ENCODE results near the gene OIT3.

Gene OIT3

GRCh38 chr10:72893136-72893798, at the start of gene OIT3:
Gene OIT3 (plus strand): TSS chr10:72893739. CDS start chr10:72893799, 60 bp downstream.
- in situ Hi-C loops (cut with MboI; ENCODE audit: low sequenced_read_pairs): no loop called here

DNA sequence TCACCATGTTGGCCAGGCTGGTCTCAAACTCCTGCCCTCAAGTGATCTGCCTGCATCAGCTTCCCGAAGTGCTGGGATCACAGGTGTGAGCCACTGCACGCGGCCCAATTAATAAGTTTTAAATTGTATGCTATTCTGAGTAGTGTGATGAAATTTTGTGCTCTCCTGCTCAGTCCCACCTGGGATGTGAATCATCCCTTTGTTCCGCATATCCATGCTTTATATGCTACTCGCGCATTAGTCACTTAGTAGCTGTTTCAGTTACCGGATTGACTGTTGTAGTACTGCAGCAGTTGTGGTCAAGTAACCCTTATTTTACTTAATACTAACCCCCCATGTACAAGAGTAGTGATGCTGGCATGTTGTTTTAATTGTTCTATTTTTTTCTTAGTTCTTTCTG, 47.3 kb upstream of the OIT3 start:
- in situ Hi-C loops (cut with MboI; ENCODE audit: low sequenced_read_pairs): no loop called here

GRCh38 chr10:72847681-72848080, 45.9 kb upstream of the OIT3 start:
- in situ Hi-C loops (cut with MboI; ENCODE audit: low sequenced_read_pairs): no loop called here

DNA sequence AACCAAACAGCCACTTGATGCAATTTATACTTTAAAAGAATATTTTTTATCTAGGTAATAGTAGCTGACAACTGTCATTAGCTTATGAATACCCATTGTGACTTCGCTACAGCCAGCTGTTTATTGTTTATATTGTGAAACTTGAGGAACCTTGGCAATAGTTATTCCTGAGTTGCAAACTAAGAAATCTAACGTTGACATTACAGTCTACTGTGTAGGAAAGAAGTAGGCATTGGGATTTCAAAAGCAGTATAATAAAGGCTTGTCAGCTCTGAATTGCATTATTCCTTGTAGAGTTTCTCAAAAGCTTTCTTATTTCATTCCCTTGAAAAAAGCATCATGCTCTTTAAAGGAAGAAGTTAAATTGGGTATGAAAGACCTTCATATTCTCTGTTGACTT, 42.7 kb upstream of the OIT3 start:
- in situ Hi-C loops (cut with MboI; ENCODE audit: low sequenced_read_pairs): no loop called here

DNA sequence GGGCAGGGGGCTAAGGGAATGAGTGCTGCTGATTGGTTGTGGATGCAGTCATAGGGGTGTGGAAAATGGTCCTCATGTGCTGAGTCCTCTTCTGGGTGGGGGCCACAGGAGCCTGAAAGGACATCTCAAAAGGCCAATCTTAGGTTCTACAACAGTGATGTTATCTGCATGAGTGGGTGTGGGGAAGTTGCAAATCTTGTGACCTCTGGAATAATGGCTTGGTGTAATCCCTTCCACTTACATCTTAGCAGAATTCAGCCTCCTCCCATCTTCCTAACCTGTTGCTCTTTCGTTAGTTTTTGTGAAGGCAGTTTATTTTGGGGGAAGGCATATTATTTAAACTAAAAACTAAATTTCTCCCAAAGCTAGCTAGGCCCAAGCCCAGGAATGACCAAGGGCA, 42.0 kb upstream of the OIT3 start:
- in situ Hi-C loops (cut with MboI; ENCODE audit: low sequenced_read_pairs): no loop called here

DNA sequence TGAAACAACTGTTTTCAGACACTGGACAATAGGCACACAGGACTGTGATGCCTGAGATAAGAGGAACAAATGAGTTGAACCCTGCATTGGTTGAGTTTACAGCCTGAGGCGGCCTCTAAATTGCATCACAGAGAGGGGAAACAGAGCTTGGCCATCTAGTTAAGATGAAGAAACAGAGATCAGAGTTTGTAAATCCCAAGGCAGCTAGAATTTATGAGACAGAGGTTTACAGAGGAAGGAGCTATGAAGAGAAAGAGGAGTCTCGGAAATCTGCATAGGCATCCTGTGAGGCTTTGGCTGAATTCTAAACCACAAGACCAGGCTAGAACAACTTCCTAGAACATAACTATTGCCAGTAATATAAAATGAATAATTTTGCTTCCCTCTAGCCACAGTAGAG, 41.0 kb upstream of the OIT3 start:
- in situ Hi-C loops (cut with MboI; ENCODE audit: low sequenced_read_pairs): no loop called here

GRCh38 chr10:72855129-72855528, 38.4 kb upstream of the OIT3 start:
- in situ Hi-C loops (cut with MboI; ENCODE audit: low sequenced_read_pairs): no loop called here

- in situ Hi-C loops (cut with MboI; ENCODE audit: low sequenced_read_pairs): no loop called here
Observed at GRCh38 chr10:72855790-72856189, 37.7 kb upstream of the OIT3 start.

- in situ Hi-C loops (cut with MboI; ENCODE audit: low sequenced_read_pairs): no loop called here
Observed at GRCh38 chr10:72858067-72858466, 35.5 kb upstream of the OIT3 start.

DNA sequence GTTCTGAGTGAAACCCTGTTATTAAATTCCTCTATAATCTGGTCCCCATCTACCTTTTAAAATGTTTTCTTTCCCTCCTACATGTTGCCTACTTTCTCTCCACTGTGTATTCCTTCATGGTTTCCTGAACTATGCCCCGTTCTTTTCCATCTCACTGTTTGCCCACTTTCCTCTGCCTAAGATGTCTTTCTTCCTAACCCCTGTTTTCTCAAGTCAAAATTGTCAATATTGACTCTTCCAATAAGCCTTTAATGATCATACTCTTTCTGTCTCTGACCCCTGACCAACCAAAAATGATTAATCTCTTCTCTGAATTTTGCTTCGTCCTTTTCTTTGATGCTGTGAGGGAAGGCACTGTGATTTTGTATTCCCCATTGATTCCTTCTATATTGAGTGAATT, 30.6 kb upstream of the OIT3 start:
- in situ Hi-C loops (cut with MboI; ENCODE audit: low sequenced_read_pairs): no loop called here

GRCh38 chr10:72875250-72876055, 18.1 kb upstream of the OIT3 start:
- in situ Hi-C loops (cut with MboI; ENCODE audit: low sequenced_read_pairs): no loop called here

GRCh38 chr10:72879245-72879644, 14.3 kb upstream of the OIT3 start:
- in situ Hi-C loops (cut with MboI; ENCODE audit: low sequenced_read_pairs): no loop called here

DNA sequence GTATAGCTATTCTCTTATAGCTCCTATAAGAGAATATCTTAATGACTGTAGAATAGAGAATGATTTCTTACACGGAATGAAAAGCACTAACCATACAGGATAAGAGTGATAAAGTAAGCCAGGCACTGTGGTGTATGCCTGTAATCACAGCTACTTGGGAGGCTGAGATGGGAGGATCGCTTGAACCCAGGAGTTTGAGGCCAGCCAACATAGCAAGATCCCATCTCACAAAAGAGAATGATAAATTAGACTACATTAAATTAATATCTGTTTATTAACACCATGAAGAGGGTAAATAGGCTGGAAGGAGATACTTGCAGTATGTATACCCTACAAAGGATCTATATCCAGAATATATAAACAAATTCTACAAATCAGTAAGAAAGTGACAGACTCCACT, 12.2 kb upstream of the OIT3 start:
- in situ Hi-C loops (cut with MboI; ENCODE audit: low sequenced_read_pairs): no loop called here

DNA sequence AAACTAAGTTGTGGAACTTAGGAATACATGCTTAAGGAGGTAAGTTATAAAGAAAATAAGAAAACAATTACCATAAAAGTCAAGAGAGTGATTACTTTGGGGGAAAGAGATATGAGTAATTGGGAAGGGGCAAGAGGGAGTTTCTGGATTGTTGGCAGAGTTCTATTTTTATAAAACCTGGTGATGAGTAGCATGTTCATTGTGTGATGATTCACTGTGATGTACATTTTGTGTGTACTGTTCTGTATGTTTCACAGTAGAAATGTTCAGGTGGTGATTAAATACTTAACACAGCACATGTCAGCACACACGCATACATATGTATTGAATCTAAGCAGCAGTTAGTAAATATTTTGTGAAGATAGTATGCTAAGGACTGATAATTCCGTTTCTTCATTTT, 9.7 kb upstream of the OIT3 start:
- in situ Hi-C loops (cut with MboI; ENCODE audit: low sequenced_read_pairs): no loop called here

DNA sequence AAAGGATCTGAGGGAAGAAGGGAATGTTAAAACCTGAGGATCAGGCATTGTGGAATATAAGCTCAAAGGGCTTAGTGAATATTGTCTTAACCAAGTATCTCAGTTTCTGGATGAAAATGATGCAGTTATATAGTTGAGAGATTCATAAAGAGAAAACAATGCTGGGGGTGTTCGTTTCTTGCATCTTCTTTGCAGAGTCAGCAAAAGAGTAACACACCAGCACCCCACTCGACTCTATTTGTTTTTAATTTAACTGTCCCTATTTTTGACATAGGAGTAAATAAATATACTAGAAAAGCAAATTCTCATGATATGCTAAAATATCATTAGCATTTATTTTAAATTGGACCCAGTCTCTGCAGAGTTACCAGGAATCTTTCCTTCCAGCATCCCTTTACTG, 7.6 kb upstream of the OIT3 start:
- in situ Hi-C loops (cut with MboI; ENCODE audit: low sequenced_read_pairs): no loop called here

GRCh38 chr10:72886621-72887020, 6.9 kb upstream of the OIT3 start:
- in situ Hi-C loops (cut with MboI; ENCODE audit: low sequenced_read_pairs): no loop called here

DNA sequence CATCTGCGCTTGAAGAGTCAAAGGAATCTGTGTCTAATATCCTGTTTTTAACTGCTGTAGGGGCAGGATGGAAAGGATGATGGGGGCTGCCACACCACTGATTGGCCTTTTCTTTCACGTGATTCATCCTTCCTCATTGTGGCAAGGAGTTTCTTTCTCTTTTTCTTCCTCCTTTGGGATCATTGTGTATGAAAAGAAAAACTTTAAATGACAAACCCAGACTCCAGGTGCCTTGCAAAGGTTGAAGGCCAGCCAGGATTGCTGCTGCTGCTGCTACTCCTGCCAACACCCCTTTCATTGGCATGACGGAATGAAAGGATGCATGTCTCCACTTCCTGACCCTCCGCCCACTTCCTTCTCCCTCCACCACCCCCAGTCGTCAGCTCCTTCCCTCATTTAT, 6.5 kb upstream of the OIT3 start:
- in situ Hi-C loops (cut with MboI; ENCODE audit: low sequenced_read_pairs): no loop called here

DNA sequence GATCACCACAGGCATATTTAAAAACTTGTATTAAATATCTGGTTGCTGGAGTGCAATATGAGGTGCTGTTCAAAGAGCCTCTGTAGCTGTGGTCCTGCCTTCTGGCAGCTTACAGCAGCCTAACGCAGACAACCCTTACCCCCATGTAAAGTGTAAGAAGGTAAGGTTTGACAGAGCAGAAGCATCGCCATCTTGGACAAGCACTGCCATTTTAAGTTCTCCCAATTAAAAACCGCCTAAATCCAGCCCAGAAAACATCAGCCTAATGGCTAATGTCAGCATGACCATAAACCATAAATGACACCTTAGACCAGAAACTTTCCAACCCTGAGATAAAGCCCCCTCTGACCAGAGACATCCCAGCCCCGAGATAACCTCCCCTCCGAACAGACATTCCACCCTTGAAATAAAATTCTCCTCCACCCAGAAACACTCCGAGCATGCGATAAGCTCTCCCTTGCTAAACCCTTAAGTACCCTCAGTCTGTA, 5.3 kb upstream of the OIT3 start:
- in situ Hi-C loops (cut with MboI; ENCODE audit: low sequenced_read_pairs): no loop called here

- in situ Hi-C loops (cut with MboI; ENCODE audit: low sequenced_read_pairs): no loop called here
Observed at GRCh38 chr10:72889391-72889831, 4.1 kb upstream of the OIT3 start.

DNA sequence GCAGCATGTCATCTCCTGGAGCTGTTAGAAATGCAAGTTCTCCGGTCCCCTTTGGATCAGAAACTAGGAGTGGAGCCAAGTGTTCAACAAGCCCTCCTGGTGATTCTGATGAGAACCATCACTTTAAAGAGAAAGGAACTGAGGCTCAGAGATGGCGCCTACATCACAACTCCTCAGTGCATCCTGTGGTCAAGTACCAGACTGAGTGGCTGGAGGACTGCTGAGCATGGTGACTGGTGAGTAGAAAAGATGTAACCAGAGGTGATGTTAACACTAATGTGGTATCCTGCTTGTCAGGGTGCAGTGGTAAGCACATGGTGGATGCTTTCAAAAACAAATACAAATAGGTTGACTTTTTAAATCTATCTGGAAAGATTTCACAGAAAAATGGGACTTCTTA, 3.5 kb upstream of the OIT3 start:
- in situ Hi-C loops (cut with MboI; ENCODE audit: low sequenced_read_pairs): no loop called here

DNA sequence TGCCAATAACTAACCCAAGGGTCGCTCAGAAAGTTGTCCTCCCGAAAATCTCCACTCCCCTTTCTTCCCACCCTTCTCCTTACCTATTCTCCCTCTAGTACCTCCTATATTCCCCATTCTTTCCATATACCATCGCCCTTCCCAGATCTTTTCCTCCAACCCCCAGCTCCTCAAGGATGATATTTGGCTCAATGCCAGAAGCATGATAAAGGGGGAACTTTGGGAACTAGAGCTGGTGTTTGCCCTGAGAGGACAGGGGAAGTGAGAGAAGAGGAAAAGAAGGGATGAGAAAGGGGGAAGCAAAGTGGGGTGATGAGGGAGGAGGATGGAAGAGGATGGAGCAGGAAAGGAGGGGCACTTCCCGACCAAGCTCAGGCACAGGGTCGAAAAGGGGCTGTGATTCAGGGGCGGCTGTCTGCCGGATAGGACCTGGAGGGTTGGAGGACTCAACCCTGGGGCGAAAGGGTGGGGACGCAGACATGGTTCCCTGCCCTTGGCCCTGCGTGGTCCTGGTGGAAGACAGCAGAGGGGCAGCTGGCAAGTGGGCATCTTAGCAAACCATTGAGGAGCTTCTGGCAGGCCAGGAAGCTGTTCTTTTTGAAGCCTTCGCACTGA, 1.8 kb downstream of the OIT3 start:
- in situ Hi-C loops (cut with MboI; ENCODE audit: low sequenced_read_pairs): no loop called here

- in situ Hi-C loops (cut with MboI; ENCODE audit: low sequenced_read_pairs): no loop called here
Observed at GRCh38 chr10:72898616-72899015, 5.1 kb downstream of the OIT3 start.
